OCI-LY1 (cell line): ENCODE results near the gene DOCK2.

Source experiments
- H2AFZ ChIP-seq: fragments of 200-600 bp; sonication (generic), shearing (Covaris generic); 2 replicates; pipeline ENCODE4 v1.6.0; 2014; ENCODE audit warnings: antibody characterized with exemption, mild to moderate bottlenecking, low read length
- H3F3A ChIP-seq: fragments of 200-600 bp; sonication (generic), shearing (Covaris generic); 2 replicates; pipeline ENCODE4 v1.6.0; 2014; ENCODE audit warnings: mild to moderate bottlenecking, antibody characterized with exemption, low read length, moderate library complexity; ENCODE audit not compliant: insufficient read depth
- H3K27ac ChIP-seq: fragments of 200-600 bp; sonication (generic); 2 replicates; pipeline ENCODE4 v1.5.1; 2014; ENCODE audit warnings: low read length, mixed run types, mild to moderate bottlenecking, low read depth; ENCODE audit not compliant: poor library complexity, severe bottlenecking
- H3K27me3 ChIP-seq: fragments of 200-600 bp; sonication (generic); 2 replicates; pipeline ENCODE4 v1.6.0; 2014; ENCODE audit warnings: antibody characterized with exemption, mild to moderate bottlenecking, low read length, moderate library complexity; ENCODE audit not compliant: insufficient read depth
- H3K36me3 ChIP-seq: fragments of 200-600 bp; sonication (generic); 2 replicates; pipeline ENCODE4 v1.6.1; 2014; ENCODE audit warnings: mild to moderate bottlenecking, antibody characterized with exemption, low read length, moderate library complexity, mixed read lengths; ENCODE audit not compliant: insufficient read depth
- H3K4me1 ChIP-seq: fragments of 200-600 bp; sonication (generic); 2 replicates; pipeline ENCODE4 v1.5.1; 2014; ENCODE audit warnings: mild to moderate bottlenecking, low read length, moderate library complexity; ENCODE audit not compliant: insufficient read depth, severe bottlenecking
- H3K4me2 ChIP-seq: fragments of 200-600 bp; sonication (generic), shearing (Covaris generic); 2 replicates; pipeline ENCODE4 v1.6.1; 2014; ENCODE audit warnings: low read length
- H3K4me3 ChIP-seq: fragments of 200-600 bp; sonication (generic); 2 replicates; pipeline ENCODE4 v1.5.1; 2014; ENCODE audit warnings: low read length, low read depth, mild to moderate bottlenecking, mixed read lengths; ENCODE audit not compliant: poor library complexity, severe bottlenecking
- H3K79me2 ChIP-seq: fragments of 200-600 bp; shearing (Covaris generic); 2 replicates; pipeline ENCODE4 v1.6.1; 2016; ENCODE audit warnings: mixed run types, low read length, mixed read lengths; ENCODE audit not compliant: insufficient read depth
- H3K9ac ChIP-seq: fragments of 200-600 bp; sonication (generic), shearing (Covaris generic); 2 replicates; pipeline ENCODE4 v1.6.1; 2014; ENCODE audit warnings: mild to moderate bottlenecking, low read length, mixed read lengths
- H3K9me2 ChIP-seq: fragments of 200-600 bp; sonication (generic), shearing (Covaris generic); 2 replicates; pipeline ENCODE4 v1.6.1; 2014; ENCODE audit warnings: low read depth, mild to moderate bottlenecking, low read length, mixed read lengths
- H3K9me3 ChIP-seq: fragments of 200-600 bp; shearing (Covaris generic); 2 replicates; pipeline ENCODE4 v1.6.1; 2014; ENCODE audit warnings: low read length, mixed read lengths
- H4K20me1 ChIP-seq: fragments of 200-600 bp; sonication (generic), shearing (Covaris generic); 2 replicates; pipeline ENCODE4 v1.6.0; 2016; ENCODE audit warnings: mild to moderate bottlenecking, low read length; ENCODE audit not compliant: insufficient read depth
- EZH2 ChIP-seq: fragments of 200-600 bp; sonication (generic), shearing (Covaris generic); IDR thresholded peaks from 2 replicates; pipeline ENCODE4 v1.8.0; 2017; ENCODE audit warnings: borderline replicate concordance, mixed run types, mild to moderate bottlenecking, antibody characterized with exemption, low read length, moderate library complexity, mixed read lengths
- TF ChIP-seq, protein P1 (sequence below): fragments of 200-600 bp; sonication (generic), shearing (Covaris generic); IDR thresholded peaks from 2 replicates; pipeline ENCODE4 v1.5.1; 2017; ENCODE audit warnings: mild to moderate bottlenecking, antibody characterized with exemption, low read length, moderate library complexity, mixed read lengths

The DOCK2 gene

GRCh38 chr5:169904508-169904907, 267.4 kb downstream of the DOCK2 start:
- Histone ChIP-seq H3K27ac (no peak overlapping the region), H3K9me3 (no peaks in the 10 kb centered on the region), H3K4me2 (no peak overlapping the region), H3K27me3 (no peaks in the 10 kb centered on the region), H3F3A (no peaks in the 10 kb centered on the region), H4K20me1 (no peaks in the 10 kb centered on the region), H2AFZ (no peak overlapping the region), H3K4me3 (no peak overlapping the region), H3K36me3 (peaks cover 9% of the 10 kb centered on the region; the same call in 1 of the 2 replicates), H3K4me1 (no peaks in the 10 kb centered on the region), H3K9me2 (no peaks in the 10 kb centered on the region), H3K79me2 (no peaks in the 10 kb centered on the region), H3K9ac (no peak overlapping the region)
- TF ChIP-seq, protein P1, sequence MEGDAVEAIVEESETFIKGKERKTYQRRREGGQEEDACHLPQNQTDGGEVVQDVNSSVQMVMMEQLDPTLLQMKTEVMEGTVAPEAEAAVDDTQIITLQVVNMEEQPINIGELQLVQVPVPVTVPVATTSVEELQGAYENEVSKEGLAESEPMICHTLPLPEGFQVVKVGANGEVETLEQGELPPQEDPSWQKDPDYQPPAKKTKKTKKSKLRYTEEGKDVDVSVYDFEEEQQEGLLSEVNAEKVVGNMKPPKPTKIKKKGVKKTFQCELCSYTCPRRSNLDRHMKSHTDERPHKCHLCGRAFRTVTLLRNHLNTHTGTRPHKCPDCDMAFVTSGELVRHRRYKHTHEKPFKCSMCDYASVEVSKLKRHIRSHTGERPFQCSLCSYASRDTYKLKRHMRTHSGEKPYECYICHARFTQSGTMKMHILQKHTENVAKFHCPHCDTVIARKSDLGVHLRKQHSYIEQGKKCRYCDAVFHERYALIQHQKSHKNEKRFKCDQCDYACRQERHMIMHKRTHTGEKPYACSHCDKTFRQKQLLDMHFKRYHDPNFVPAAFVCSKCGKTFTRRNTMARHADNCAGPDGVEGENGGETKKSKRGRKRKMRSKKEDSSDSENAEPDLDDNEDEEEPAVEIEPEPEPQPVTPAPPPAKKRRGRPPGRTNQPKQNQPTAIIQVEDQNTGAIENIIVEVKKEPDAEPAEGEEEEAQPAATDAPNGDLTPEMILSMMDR, result no peak
- no peak for TF ChIP-seq EZH2

DNA sequence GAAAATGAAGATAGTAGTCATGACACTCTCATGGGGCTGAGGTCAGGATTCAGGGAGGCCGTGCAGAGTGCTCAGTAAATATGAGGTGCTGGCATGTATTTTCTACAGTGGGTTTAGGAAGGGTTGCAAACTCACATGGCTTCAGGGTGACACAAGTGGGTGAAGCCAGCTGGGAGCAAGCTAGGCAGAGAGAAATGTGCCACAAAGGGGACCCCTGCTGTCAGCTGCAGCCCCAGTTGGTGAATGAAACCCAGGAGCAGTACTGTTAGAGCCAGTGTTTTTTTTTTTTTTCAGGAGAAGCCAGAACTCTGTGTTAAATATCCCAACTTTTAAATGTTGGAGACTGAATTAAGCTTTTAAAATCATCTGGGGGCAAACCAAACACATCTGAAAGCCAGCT, 267.9 kb downstream of the DOCK2 start:
- no peak overlapping the region for H3K4me2 ChIP-seq
- no peaks in the 10 kb centered on the region for H3K4me1 ChIP-seq
- H3K27ac ChIP-seq, result no peak overlapping the region
- H2AFZ ChIP-seq, result no peak overlapping the region
- H3K9me3 ChIP-seq, result no peaks in the 10 kb centered on the region
- H3K27me3 ChIP-seq, result no peaks in the 10 kb centered on the region
- H3K79me2 ChIP-seq, result no peaks in the 10 kb centered on the region
- no peaks in the 10 kb centered on the region for H4K20me1 ChIP-seq
- TF ChIP-seq, protein P1, result no peak
- no peak for TF ChIP-seq EZH2
- H3K36me3 ChIP-seq, result peaks cover 9% of the 10 kb centered on the region; the same call in 1 of the 2 replicates
- H3F3A ChIP-seq, result no peaks in the 10 kb centered on the region
- no peak overlapping the region for H3K9ac ChIP-seq
- H3K4me3 ChIP-seq, result no peak overlapping the region
- H3K9me2 ChIP-seq, result no peaks in the 10 kb centered on the region

DNA sequence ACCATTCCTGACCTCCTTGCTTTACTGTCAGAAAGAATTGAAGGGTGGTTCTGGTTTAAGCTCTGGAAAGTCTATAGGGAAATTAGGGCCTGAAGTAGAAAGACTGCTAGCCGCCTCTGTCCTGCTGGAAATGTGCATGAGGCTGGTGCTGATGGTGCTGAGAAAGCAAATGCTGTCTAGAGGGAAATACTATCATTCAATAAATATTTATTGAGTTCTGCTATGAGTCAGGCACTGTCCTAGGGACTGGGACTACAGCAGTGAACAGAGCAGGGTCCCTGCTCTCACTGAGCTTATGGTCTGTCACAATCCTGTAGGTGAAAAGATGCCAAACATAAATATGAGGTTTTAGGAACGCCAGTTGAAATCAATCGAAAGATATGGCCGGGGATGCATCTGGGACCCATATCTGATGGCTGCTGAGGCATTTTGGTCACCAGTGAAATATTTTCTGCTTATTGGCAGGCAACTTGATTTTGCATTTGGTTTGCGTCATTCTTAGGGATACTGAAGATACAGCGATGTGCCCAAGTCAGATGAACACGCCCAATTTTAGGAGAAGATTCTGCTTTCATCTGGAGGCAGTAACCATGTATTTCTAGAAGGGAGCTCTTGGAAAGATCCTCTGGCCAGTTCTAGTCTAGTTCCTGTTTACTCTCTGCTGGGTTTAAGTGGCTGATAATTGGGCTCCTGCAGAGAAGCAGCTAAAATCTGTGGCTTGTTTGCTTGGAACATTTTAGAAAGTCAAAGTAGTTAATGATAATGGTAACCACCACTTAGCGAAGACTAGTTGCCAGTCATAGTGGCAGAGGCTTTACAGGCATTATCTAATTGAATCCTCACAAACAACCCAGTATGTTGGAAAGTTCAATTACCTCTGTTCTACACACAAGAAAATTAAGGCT, 269.9 kb downstream of the DOCK2 start:
- Histone ChIP-seq H4K20me1 (no peaks in the 10 kb centered on the region), H3K79me2 (no peaks in the 10 kb centered on the region)

More for the DNA sequence above, 269.9 kb downstream of the DOCK2 start:
- H3K9me2 ChIP-seq, result no peaks in the 10 kb centered on the region
- no peaks in the 10 kb centered on the region for H3F3A ChIP-seq
- H3K4me2 ChIP-seq, result no peak overlapping the region
- no peak overlapping the region for H3K9ac ChIP-seq
- TF ChIP-seq, protein P1, result no peak
- no peak for TF ChIP-seq EZH2
- H3K36me3 ChIP-seq, result no peaks in the 10 kb centered on the region
- no peaks in the 10 kb centered on the region for H3K9me3 ChIP-seq
- no peaks in the 10 kb centered on the region for H3K27me3 ChIP-seq
- no peaks in the 10 kb centered on the region for H3K4me1 ChIP-seq
- H2AFZ ChIP-seq, result no peak overlapping the region
- H3K4me3 ChIP-seq, result no peak overlapping the region
- no peak overlapping the region for H3K27ac ChIP-seq
